Dermis microvascular lymphatic vessel endothelial cell (primary cell): ENCODE results near the gene KRT9. TPM values are rescaled to one million over a fixed set of nuclear protein-coding genes. Genes with fewer than 3 reads are reported as not detected.
"Not testable (repeated sequence)": the region's sequence is repeated elsewhere in the genome, so short reads cannot be mapped to it uniquely, and the experiment has no call there.

Experiments used
- DNase-seq, 2 donors: peaks; one replicate each; pipeline versions ENCODE4 v3.0.0 to v3.0.0-alpha.2; 2010; ENCODE audit warnings: low read depth in 2 of 2
- total RNA-seq: library from RNA; depleted of rRNA; stranded (reverse); fragments of >200 nt; gene quantifications from 2 replicates; pipeline ENCODE4 v1.2.1, GENCODE V29; 2014

The KRT9 gene
- total RNA-seq: not detected in 2 replicates

GRCh38 chr17:41571561-41572434 lies at the start of gene KRT9:
Gene KRT9 (minus strand): TSS chr17:41572059. CDS start chr17:41571992, 67 bp downstream.
- DNase-seq: no peak

DNA sequence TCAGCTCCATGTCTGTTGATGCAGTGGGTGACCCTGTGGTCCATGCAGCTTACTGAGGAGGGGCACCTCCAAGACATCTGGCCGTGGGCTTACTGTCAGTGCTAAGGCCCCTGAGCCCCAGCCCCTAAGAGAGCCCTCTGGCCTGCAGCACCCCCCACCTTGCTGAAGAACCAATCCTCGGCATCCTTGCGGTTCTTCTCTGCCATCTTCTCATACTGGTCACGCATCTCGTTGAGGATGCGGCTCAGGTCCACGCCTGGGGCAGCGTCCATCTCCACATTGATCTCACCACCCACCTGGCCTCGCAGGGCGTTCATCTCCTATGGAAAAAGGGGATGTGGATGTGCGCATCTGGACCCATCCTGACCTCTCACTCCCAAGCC lies 49.6 kb upstream of the KRT9 start:
- not testable (repeated sequence) for DNase-seq

DNA sequence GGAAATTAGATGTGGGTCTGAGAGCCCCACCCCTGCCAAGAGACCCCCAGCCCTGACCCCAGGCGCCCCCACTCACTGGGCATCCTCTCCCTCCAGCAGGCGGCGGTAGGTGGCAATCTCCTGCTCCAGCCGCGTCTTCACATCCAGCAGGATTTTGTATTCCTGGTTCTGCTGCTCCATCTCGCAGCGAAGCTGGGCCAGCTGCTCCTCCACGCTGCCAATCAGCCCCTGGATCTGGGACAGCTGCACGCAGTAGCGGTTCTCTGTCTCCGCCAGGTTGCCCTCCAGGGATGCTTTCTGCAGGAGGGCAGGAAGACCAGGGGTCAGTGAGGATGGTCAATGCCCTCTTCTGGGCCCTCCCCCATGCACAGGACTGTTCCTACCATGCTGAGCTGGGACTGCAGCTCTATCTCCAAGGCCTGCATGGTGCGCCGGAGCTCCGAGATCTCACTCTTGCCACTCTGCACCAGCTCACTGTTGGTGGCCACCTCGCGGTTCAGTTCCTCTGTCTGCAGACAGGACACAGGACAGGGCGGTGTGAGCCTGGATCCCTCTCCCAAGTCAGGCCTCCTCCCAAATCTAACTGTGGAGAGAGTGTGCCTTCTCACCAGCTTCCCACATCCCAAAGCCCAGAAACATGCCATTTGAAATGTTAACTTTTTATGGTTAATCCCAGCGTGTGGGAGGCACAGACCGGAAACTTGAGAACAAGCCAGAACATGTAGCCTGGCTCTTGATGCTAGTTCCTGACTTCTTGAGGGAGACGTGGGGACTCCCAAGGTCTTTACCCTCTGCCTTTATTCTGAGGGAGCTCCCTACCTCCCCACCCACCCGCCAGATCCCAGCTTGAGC lies 49.0 kb upstream of the KRT9 start:
- no peak for DNase-seq

DNA sequence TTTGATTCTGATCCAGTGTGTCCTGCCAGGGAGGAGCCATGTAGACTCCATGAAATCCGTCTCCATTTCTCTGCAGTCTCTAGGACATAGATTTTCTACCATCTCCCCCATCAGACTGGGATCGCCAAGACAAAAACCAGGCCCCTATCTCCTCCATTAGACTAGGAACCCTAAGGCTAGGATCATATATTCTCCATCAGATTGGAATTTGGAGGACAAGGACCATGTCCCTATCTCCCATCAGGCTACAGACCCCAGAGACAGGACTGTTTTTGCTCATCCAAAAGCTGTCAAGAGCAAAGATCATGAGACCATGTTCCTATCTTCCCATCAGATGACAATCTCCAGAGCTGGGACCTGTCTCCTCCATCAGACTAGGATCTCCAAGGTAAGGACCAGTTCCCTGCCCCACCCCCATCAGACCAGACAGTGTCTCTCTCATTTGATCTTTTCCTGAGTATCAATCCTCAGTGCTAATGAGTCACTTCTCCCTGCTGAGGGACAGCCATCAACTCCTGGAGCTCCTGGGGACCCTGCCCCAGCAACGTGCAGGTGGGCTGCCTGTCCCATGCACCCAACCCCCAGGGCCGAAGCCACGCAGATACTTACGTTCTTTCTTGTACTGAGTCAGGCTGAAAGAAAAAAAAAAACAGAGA lies 48.2 kb upstream of the KRT9 start:
- not testable (repeated sequence) for DNase-seq

GRCh38 chr17:41619036-41619926 lies 47.4 kb upstream of the KRT9 start:
- no peak for DNase-seq

DNA sequence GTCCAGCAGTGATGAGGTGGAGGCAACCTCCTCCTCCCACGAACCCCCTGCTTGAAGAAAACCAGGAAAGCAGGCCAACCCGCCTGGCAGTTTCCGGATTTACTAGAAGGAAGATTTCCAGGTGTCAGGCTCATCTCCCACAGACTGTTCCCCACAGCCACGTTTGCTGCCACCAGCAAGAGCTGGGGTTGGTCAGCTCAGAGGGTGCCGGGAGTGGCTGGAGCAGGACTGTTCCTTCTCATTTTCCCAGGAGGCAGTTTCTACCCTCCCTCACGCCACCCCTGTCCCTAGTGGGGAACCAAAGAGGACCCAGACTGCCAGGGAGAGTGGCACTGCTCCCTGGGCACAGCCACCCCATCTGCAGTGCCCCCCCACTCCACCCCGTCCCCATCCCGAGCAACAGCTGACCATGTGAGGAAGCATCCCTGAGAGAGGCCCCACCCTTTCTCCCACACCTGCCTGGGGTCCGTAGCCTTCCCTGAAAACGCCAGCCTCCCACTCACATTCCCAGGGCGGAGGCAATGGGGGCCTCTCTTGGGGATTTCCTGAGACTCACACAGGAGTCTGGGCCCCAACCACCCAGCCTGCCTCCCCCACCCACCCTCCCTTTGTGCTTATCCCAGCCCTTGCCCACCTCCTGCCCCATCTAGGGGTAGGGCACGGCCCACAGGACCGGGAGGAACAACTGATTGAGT lies 46.6 kb upstream of the KRT9 start:
- DNase-seq: no peak

DNA sequence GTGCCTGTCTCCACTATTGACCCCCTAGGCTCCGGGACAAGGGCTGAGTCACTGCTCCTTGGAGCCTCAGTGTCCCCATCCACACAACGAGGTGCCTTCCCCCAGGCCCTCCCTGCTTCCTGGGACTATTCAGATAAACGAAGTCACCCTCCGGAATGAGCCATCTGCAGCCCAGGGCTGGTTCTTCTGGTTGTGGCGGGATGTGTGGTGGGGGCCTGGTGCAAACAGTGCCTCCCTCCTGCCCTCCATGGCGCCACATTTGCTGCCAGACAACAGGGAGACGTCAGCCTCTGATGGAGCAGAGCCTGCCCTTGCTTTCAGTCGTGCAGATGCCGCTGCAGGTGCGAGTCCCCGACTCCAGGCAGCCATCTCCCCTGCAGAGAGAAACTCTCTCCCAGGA lies 45.8 kb upstream of the KRT9 start:
- DNase-seq: no peak

- no peak for DNase-seq
Observed at GRCh38 chr17:41617136-41617535, 45.3 kb upstream of the KRT9 start.

DNA sequence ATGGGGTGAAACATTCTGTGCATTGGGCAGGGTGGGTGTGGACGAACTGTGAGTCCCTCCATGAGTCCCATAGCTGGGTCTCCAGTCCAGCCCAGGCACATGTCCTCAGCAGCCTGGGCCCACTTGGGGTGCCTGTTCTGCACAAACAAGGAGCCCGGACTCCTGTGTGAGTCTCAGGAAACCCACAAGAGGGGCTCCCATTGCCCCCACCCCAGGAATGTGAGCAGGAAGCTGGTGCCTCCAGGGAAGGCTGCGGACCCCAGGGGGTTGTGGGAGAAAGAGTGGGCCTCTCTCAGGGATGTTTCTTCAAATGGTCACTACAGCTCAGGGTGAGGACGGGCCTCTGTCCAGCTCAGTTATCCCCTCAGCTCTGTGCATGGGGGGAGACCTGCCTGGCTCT lies 44.6 kb upstream of the KRT9 start:
- DNase-seq: not testable (repeated sequence)

DNA sequence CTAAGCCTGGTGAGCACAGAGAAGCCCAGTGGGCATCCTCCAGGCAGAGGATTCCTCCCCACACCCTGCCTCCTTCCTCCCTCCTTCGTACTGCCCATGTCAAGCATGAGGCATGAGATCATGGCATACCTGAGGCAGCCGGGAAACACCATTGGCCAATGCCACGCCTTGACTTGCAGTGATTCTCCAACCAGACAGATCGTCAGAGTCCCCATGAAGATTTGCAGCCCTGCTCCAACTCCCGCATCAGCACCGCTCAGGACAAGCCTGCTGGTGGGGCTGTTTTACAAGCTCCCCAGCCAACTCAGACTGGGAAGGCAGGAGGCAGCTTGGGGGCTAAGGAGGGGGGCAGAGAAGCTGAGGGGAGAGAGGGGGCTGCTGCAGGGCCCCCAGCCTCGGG lies 43.6 kb upstream of the KRT9 start:
- no peak for DNase-seq

GRCh38 chr17:41614767-41615166 lies 42.9 kb upstream of the KRT9 start:
- DNase-seq: not testable (repeated sequence)

GRCh38 chr17:41614098-41614497 lies 42.2 kb upstream of the KRT9 start:
- no peak for DNase-seq

- DNase-seq: no peak
Observed at GRCh38 chr17:41613277-41614082, 41.6 kb upstream of the KRT9 start.

GRCh38 chr17:41612376-41613160 lies 40.7 kb upstream of the KRT9 start, which contains the start of gene KRT16:
Gene KRT16 (minus strand): TSS chr17:41612767. CDS start chr17:41612688, 79 bp downstream.
- DNase-seq: not testable (repeated sequence)

DNA sequence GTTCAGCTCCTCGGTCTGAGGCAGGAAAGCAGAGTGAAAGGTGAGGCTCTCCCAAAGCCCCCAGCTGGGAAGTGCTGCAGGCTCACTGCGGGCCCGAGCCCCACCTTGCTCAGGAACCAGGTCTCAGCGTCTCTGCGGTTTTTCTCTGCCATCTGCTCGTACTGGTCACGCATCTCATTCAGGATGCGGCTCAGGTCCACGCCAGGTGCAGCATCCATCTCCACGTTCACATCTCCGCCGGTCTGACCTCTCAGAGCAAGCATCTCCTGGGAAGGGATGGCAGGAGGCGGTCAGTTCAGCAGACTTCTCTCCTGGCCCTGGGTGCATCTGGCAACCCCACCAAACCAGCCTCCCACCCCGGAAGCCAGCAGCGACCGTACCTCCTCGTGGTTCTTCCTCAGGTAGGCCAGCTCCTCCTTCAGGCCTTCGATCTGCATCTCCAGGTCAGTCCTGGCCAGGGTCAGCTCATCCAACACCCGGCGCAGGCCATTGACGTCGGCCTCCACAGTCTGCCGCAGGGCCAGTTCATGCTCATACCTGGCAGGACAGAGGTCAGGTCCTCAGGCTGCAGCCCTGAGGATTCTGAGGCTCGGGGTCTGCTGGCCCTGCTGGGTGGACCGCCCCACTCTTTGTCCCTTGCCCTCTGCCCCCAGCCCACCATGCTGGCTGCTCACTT lies 39.2 kb upstream of the KRT9 start:
- DNase-seq: no peak

- not testable (repeated sequence) for DNase-seq
Observed at GRCh38 chr17:41610061-41610517, 38.2 kb upstream of the KRT9 start.

- DNase-seq: not testable (repeated sequence)
Observed at GRCh38 chr17:41606930-41607329, 35.1 kb upstream of the KRT9 start.

GRCh38 chr17:41602524-41602923 lies 30.7 kb upstream of the KRT9 start:
- DNase-seq: no peak
